ENCODE results near the gene SCN2A. TPM values are rescaled to one million over a fixed set of nuclear protein-coding genes. Genes with fewer than 3 reads are reported as not detected.

The SCN2A gene
- total RNA-seq (not detected in 2 replicates), polyA plus RNA-seq (not detected in 2 replicates), polyA minus RNA-seq (not detected in 2 replicates), Bru-seq, nascent RNA (not detected), BruChase-seq, experiment 1, labeled RNA remaining after a 6-hour chase (percentile 1 among the genes with signal in this experiment), BruChase-seq, experiment 2, labeled RNA remaining after a 2-hour chase (percentile 1 among the genes with signal in this experiment)
- polyA plus RNA-seq (2011; cell fraction: cytosol; rRNA removed) = not detected in 2 replicates
- polyA plus RNA-seq (2011; cell fraction: nucleus; rRNA removed) = 0.01 TPM in 1 of 2 replicates, not detected in the other
- not detected in 2 replicates for polyA plus RNA-seq (2012)
- not detected for polyA minus RNA-seq (2011; cell fraction: cytosol; rRNA and poly(A)+ RNA removed)
- polyA minus RNA-seq (2011; cell fraction: nucleus; rRNA and poly(A)+ RNA removed) = 0.05 TPM in 1 of 2 replicates, not detected in the other
- long read RNA-seq = 0 reads

DNA sequence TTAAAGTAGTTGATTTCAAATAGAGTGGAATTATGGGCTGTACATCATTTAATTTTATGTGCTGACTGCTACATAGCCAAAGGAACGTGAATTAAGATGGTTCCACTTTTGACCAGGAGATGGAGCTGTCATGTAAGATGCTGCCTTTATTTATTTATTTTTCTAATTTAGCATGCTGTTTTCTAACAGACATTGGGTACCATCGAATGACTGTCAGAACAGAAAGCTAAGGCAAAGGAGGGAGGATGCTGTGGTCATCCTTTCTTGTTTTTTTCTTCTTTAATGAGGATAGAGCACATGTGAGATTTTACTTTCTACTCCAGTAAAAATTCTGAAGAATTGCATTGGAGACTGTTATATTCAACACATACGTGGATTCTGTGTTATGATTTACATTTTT is at the start of gene SCN2A:
Gene SCN2A, plus strand, starts transcription at position 185 of the 400 bp plus-strand sequence. CDS start 56,410 bp downstream, outside the sequence.
- Histone ChIP-seq H3K4me2 (ENCODE audit: insufficient read depth, low read length) (no peak within 1 kb of the TSS), H3K9me1 (replicated peaks; ENCODE audit: control insufficient read depth, extremely low read depth, insufficient read depth, low read length) (no peaks in the 10 kb centered on the region), H3K9me3 (replicated peaks; ENCODE audit: control insufficient read depth, insufficient read depth, low read length) (no peaks in the 10 kb centered on the region), H3K27ac (ENCODE audit: insufficient read depth, low read depth, low read length) (no peak within 1 kb of the TSS), H3K9ac (replicated peaks; ENCODE audit: extremely low read depth, insufficient read depth, low read length) (no peak within 1 kb of the TSS), H3K79me2 (ENCODE audit: control insufficient read depth, insufficient read depth, low read length) (no peaks in the 10 kb centered on the region), H4K20me1 (replicated peaks; ENCODE audit: control insufficient read depth, extremely low read depth, insufficient read depth, low read length) (no peaks in the 10 kb centered on the region), H2AFZ (ENCODE audit: low read depth, low read length) (no peak within 1 kb of the TSS), H3K4me1 (ENCODE audit: control insufficient read depth, extremely low read depth, insufficient read depth, low read length) (no peaks in the 10 kb centered on the region), H3K27me3 (ENCODE audit: control insufficient read depth in 2 of 2, insufficient read depth in 2 of 2, low read length in 2 of 2) (no peaks in the 10 kb centered on the region), H3K4me3 (replicated peaks in 1 of 3; ENCODE audit: insufficient read depth in 1 of 3, low read depth in 1 of 3, low read length in 3 of 3) (no peak within 1 kb of the TSS), H3K36me3 (ENCODE audit: control insufficient read depth in 2 of 2, extremely low read depth in 1 of 2, insufficient read depth in 2 of 2, low read length in 2 of 2) (no peaks in the 10 kb centered on the region)
- no TSS peak for BruUV-seq (replicated peaks)
- TF ChIP-seq, protein P1, sequence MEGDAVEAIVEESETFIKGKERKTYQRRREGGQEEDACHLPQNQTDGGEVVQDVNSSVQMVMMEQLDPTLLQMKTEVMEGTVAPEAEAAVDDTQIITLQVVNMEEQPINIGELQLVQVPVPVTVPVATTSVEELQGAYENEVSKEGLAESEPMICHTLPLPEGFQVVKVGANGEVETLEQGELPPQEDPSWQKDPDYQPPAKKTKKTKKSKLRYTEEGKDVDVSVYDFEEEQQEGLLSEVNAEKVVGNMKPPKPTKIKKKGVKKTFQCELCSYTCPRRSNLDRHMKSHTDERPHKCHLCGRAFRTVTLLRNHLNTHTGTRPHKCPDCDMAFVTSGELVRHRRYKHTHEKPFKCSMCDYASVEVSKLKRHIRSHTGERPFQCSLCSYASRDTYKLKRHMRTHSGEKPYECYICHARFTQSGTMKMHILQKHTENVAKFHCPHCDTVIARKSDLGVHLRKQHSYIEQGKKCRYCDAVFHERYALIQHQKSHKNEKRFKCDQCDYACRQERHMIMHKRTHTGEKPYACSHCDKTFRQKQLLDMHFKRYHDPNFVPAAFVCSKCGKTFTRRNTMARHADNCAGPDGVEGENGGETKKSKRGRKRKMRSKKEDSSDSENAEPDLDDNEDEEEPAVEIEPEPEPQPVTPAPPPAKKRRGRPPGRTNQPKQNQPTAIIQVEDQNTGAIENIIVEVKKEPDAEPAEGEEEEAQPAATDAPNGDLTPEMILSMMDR (IDR thresholded peaks at IDR 0.05; ENCODE audit: extremely low read depth in 1 of 2, insufficient read depth in 1 of 2, low read depth in 1 of 2, low read length in 2 of 2) = peak; percentile 32 to 45
- no peak for TF ChIP-seq POLR2A (IDR thresholded peaks at IDR 0.05; ENCODE audit: low read depth, low read length)
- no peak for TF ChIP-seq EZH2 (IDR thresholded peaks at IDR 0.05; ENCODE audit: borderline replicate concordance, low read depth, low read length, severe bottlenecking)
- no peak for TF ChIP-seq MYC (IDR thresholded peaks at IDR 0.05; ENCODE audit: low read depth, low read length)
- no peak for TF ChIP-seq JUN (IDR thresholded peaks at IDR 0.05; ENCODE audit: borderline replicate concordance, insufficient read depth, insufficient read length, low read depth)
- intact Hi-C loops (cut with micrococcal nuclease) (loop anchor here (1.0 to 2.0 kb wide), 5 partner anchors 54 to 635 kb away; no protein-coding TSS in a partner anchor), dilution Hi-C loops (cut with MboI; ENCODE audit: extremely low pct_ligation_motif_present, low sequenced_read_pairs) (no loop called here)
- DNase-seq (ENCODE audit: low read depth, low spot score) = peak; percentile 60
- ChIA-PET CTCF (interaction anchor here (0.7 to 2.2 kb wide), 24 partner anchors 9 to 888 kb away, joined by 3 to 30 read pairs (median 4); partner anchors contain the start of genes SCN1A and SCN3A), POLR2A (no interaction called here)
- FAIRE-seq = no peak
